Activated T-helper 1 cell treated with anti-CD3 and anti-CD28 coated beads, Interleukin-2, amount 50 U/mL, for 16 hours (primary cell): ENCODE measurements around the gene ST8SIA1.
"Not testable (repeated sequence)": the region's sequence is repeated elsewhere in the genome, so short reads cannot be mapped to it uniquely, and the experiment has no call there.

ENCODE experiments used
- DNase-seq, 2 donors: peaks; one replicate each; pipeline ENCODE4 v3.0.0-alpha.2; 2020; ENCODE audit warnings: low read depth in 1 of 2, low spot score in 1 of 2

ST8SIA1 gene

GRCh38 chr12:22180705-22181104 lies 153.8 kb downstream of the ST8SIA1 start:
- DNase-seq, result no peak

- DNase-seq, result no peak
Observed at GRCh38 chr12:22173177-22173576, 161.3 kb downstream of the ST8SIA1 start.

DNA sequence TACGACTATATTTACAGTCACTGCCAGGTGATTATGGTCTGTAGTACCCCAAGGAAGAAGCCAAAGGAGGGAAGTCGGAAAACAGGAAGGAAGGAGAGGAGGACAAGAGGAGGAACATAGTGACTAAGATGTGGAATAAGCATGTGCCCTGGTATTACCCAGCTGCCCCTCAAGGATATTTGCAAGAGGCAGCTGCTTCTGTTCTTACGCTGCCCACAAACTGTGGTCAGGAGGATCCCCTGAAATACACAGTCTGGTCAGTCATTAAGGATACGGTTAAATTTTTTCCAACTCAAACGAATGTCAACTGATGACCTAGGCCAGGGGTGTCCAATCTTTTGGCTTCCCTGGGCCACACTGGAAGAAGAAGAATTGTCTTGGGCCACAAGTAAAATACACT lies 162.0 kb downstream of the ST8SIA1 start:
- no peak for DNase-seq

GRCh38 chr12:22169376-22169775 lies 165.1 kb downstream of the ST8SIA1 start:
- DNase-seq, result no peak

GRCh38 chr12:22164139-22164538 lies 170.4 kb downstream of the ST8SIA1 start:
- no peak for DNase-seq

- no peak for DNase-seq
Observed at GRCh38 chr12:22163594-22163993, 170.9 kb downstream of the ST8SIA1 start.

GRCh38 chr12:22160396-22161003 lies 174.0 kb downstream of the ST8SIA1 start:
- DNase-seq, result no peak

DNA sequence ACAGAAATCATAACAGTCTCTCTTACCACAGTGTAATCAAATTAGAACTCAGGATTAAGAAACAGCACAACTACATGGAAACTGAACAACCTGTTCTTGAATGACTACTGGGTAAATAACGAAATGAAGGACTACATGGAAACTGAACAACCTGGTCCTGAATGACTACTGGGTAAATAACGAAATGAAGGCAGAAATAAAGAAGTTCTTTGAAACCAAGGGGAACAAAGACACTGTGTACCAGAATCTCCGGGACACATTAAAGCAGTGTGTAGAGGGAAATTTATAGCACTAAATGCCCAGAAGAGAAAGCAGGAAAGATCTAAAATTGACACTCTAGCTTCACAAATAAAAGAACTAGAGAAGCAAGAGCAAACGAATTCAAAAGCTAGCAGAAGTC lies 185.2 kb downstream of the ST8SIA1 start:
- not testable (repeated sequence) for DNase-seq

- not testable (repeated sequence) for DNase-seq
Observed at GRCh38 chr12:22146686-22147085, 187.8 kb downstream of the ST8SIA1 start.
